Ovary (tissue), 9 donors: ENCODE results near the gene ZP1. TPM values are rescaled to one million over a fixed set of nuclear protein-coding genes. Genes with fewer than 3 reads are reported as not detected.

Source experiments
- DNase-seq, 5 donors: peaks; one replicate each; pipeline ENCODE4 v3.0.0-alpha.2; 2019 to 2020
- H3K27ac ChIP-seq, 2 donors: fragments of 200-600 bp; one replicate each; pipeline versions ENCODE4 v1.5.1 to v1.8.0; 2019 to 2022
- H3K27me3 ChIP-seq: fragments of 200-600 bp; one replicate; pipeline ENCODE4 v1.8.0; 2022
- H3K36me3 ChIP-seq: fragments of 200-600 bp; sonication (generic); one replicate; pipeline ENCODE4 v1.5.1; 2019
- H3K4me1 ChIP-seq: one replicate; pipeline ENCODE4 v1.8.1; 2013; ENCODE audit warnings: mild to moderate bottlenecking, moderate library complexity; ENCODE audit not compliant: insufficient read depth
- H3K4me3 ChIP-seq: fragments of 200-600 bp; sonication (generic); one replicate; pipeline ENCODE4 v1.5.1; 2017
- H3K9me3 ChIP-seq, 2 donors: fragments of 200-600 bp in 1 of 2; sonication (generic) in 1 of 2; one replicate each; pipeline versions ENCODE4 v1.5.1 to v1.8.1; 2013 to 2019; ENCODE audit warnings: mild to moderate bottlenecking in 1 of 2, moderate library complexity in 1 of 2
- EP300 ChIP-seq: sonication (generic); formaldehyde crosslinking; IDR thresholded peaks from one replicate; pipeline ENCODE4 v1.6.1; 2017; ENCODE audit warnings: antibody characterized with exemption
- POLR2A ChIP-seq: fragments of 450-650 bp; IDR thresholded peaks from one replicate; pipeline ENCODE4 v1.6.1; 2017; ENCODE audit warnings: antibody characterized with exemption, mild to moderate bottlenecking, moderate library complexity
- WGBS, 3 donors: extraction: QIAGEN DNeasy Blood & Tissue Kit in 1 of 3; methylation state at CpG; one replicate each; pipeline versions ENCODE4 v1.1.5 to v1.1.7; 2013 to 2017; 5-methylcytosine and 5-hydroxymethylcytosine counted together
- intact Hi-C, 4 donors: fragments of 100-400 bp; cut with DNase I; formaldehyde crosslinking; loops; one replicate each; pipeline versions ENCODE4 v1.11.0 to v1.15.1; 2022 to 2023
- polyA plus RNA-seq, 2 donors: library from polyadenylated mRNA; stranded (reverse); fragments of 200-250 nt in 1 of 2; fragments of 350-450 nt in 1 of 2; fragmentation: Illumina TruSeq in 1 of 2; extraction: RNeasy Lipid Tissue Mini Kit (QIAGEN cat#74804) in 1 of 2; gene quantifications; one replicate each; pipeline ENCODE4 v1.2.3, GENCODE V29; 2013 to 2014
- total RNA-seq, 7 donors: library from RNA; depleted of rRNA in 2 of 7; stranded (reverse); fragments of >200 nt in 2 of 7; fragmentation: NEBNext Ultra II Directional in 3 of 7; extraction: Animal tissue kit (Norgen Biotek cat#: 25700) in 3 of 7; gene quantifications; one replicate each; pipeline versions ENCODE4 v1.1.0 to v1.2.4, GENCODE V29; 2016 to 2023
- TF ChIP-seq, protein P1 (sequence below), 3 donors: fragments of 450-650 bp in 2 of 3; fragments of 200-600 bp in 1 of 3; IDR thresholded peaks; one replicate each; pipeline versions ENCODE4 v1.5.1 to v1.8.0; 2016 to 2022; ENCODE audit warnings: antibody characterized with exemption in 3 of 3, mild to moderate bottlenecking in 1 of 3
- donor health status: DM: no; HTN: no; CAD: no; lungs with moderate emphysema.
- donor health status: DM: no; HTN: no; CAD: no.
- donor health status: Bipolar disorder and iron deficiency.
- donor health status: DM: yes; HTN: yes; CAD: no.
- donor health status: DM: no; HTN: no; CAD: no.
- donor health status: DM: yes; HTN: yes; CAD: no.

ZP1 gene
- total and polyA plus RNA-seq, 9 donors: 0.17 TPM; not detected in 8

DNA sequence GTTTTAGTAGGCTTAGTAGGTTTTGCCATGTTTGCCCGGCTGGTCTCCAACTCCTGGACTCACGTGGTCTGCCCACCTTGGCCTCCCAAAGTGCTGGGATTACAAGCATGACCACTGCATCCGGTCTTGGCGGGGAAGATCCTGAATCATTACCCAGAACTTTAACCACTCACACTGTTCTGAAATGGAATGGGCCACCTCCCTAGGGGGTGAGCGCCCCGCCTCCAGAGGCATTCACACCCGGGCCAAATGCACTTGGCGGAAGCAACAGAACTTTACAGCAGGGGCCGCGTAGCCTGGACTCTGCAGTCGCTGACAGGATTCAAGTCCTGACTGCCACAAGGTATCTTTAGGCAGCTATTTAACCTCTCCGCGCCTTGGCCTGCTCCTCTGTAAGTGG, 20.1 kb upstream of the ZP1 start:
- intact Hi-C loops: loop anchor here in 1 of 4 donors (10.0 kb wide), 1 partner anchor 48 kb away; no protein-coding TSS in a partner anchor
- no peak overlapping the region for H3K4me3 ChIP-seq
- H3K9me3 ChIP-seq: no peaks in the 10 kb centered on the region
- no peak for DNase-seq
- H3K27ac ChIP-seq: no peak overlapping the region
- TF ChIP-seq, protein P1, sequence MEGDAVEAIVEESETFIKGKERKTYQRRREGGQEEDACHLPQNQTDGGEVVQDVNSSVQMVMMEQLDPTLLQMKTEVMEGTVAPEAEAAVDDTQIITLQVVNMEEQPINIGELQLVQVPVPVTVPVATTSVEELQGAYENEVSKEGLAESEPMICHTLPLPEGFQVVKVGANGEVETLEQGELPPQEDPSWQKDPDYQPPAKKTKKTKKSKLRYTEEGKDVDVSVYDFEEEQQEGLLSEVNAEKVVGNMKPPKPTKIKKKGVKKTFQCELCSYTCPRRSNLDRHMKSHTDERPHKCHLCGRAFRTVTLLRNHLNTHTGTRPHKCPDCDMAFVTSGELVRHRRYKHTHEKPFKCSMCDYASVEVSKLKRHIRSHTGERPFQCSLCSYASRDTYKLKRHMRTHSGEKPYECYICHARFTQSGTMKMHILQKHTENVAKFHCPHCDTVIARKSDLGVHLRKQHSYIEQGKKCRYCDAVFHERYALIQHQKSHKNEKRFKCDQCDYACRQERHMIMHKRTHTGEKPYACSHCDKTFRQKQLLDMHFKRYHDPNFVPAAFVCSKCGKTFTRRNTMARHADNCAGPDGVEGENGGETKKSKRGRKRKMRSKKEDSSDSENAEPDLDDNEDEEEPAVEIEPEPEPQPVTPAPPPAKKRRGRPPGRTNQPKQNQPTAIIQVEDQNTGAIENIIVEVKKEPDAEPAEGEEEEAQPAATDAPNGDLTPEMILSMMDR (IDR thresholded peaks at IDR 0.05): no peak
- no peak for TF ChIP-seq POLR2A
- TF ChIP-seq EP300: no peak
- 74 to 83% (median 75%) methylated on average over 13 of the region's 13 CpGs for WGBS, 3 donors
- H3K4me1 ChIP-seq: peaks cover 6% of the 10 kb centered on the region
- H3K36me3 ChIP-seq: no peaks in the 10 kb centered on the region
- no peaks in the 10 kb centered on the region for H3K27me3 ChIP-seq

DNA sequence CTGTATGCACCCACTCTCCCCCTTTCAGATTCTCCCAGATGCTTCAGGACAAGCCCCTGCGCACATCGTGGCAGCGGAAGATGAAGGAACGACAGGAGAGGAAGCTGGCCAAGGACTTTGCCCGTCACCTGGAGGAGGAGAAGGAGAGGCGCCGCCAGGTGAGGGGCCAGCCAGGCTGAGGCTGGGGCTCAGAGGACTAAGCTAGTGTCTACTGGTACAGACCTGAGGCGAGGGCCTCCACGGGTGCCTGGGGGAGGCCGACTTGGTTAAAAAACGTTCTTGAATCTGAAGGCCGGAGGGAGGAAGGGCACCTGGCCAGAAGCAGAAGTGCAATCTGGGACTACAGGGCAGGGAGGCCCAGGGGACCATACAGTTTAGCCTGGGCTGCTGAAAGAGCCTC, 19.4 kb upstream of the ZP1 start:
- TF ChIP-seq POLR2A: no peak
- no peak for TF ChIP-seq EP300
- TF ChIP-seq, protein P1 (IDR thresholded peaks at IDR 0.05): no peak
- H3K27me3 ChIP-seq: no peaks in the 10 kb centered on the region
- 83 to 90% (median 85%) methylated on average over 12 of the region's 12 CpGs for WGBS, 3 donors
- H3K4me1 ChIP-seq: peaks cover 6% of the 10 kb centered on the region
- DNase-seq: no peak
- no peaks in the 10 kb centered on the region for H3K36me3 ChIP-seq
- intact Hi-C loops: loop anchor here in 1 of 4 donors (10.0 kb wide), 1 partner anchor 47 kb away; no protein-coding TSS in a partner anchor
- H3K27ac ChIP-seq: no peak overlapping the region
- no peak overlapping the region for H3K4me3 ChIP-seq
- H3K9me3 ChIP-seq: no peaks in the 10 kb centered on the region

- WGBS, 3 donors: 80 to 85% (median 85%) methylated on average over 10 of the region's 10 CpGs
- TF ChIP-seq, protein P1 (IDR thresholded peaks at IDR 0.05): no peak
- TF ChIP-seq EP300: no peak
- TF ChIP-seq POLR2A: no peak
Measured at GRCh38 chr11:60848714-60849151, 18.6 kb upstream of the ZP1 start.

GRCh38 chr11:60849641-60850520, 17.5 kb upstream of the ZP1 start:
- no peak for DNase-seq
- intact Hi-C loops: loop anchor here in 1 of 4 donors (10.0 kb wide), 1 partner anchor 45 kb away; no protein-coding TSS in a partner anchor

More at GRCh38 chr11:60848714-60849151, 18.6 kb upstream of the ZP1 start:
- Histone ChIP-seq H3K4me3 (no peak overlapping the region), H3K9me3 (no peaks in the 10 kb centered on the region), H3K27ac (no peak overlapping the region), H3K36me3 (no peaks in the 10 kb centered on the region), H3K27me3 (no peaks in the 10 kb centered on the region), H3K4me1 (peaks cover 2% of the 10 kb centered on the region)
- intact Hi-C loops: loop anchor here in 1 of 4 donors (10.0 kb wide), 1 partner anchor 46 kb away; no protein-coding TSS in a partner anchor
- DNase-seq: no peak

More at GRCh38 chr11:60849641-60850520, 17.5 kb upstream of the ZP1 start:
- WGBS, 3 donors: 86 to 90% (median 88%) methylated on average over 29 of the region's 29 CpGs
- H3K27ac ChIP-seq: no peak overlapping the region
- H3K27me3 ChIP-seq: no peaks in the 10 kb centered on the region
- TF ChIP-seq EP300 (no peak), POLR2A (no peak)
- TF ChIP-seq, protein P1 (IDR thresholded peaks at IDR 0.05): no peak
- no peaks in the 10 kb centered on the region for H3K36me3 ChIP-seq
- H3K4me3 ChIP-seq: no peak overlapping the region
- no peaks in the 10 kb centered on the region for H3K9me3 ChIP-seq
- H3K4me1 ChIP-seq: no peaks in the 10 kb centered on the region
